ENCODE measurements around the gene FST.

DNA sequence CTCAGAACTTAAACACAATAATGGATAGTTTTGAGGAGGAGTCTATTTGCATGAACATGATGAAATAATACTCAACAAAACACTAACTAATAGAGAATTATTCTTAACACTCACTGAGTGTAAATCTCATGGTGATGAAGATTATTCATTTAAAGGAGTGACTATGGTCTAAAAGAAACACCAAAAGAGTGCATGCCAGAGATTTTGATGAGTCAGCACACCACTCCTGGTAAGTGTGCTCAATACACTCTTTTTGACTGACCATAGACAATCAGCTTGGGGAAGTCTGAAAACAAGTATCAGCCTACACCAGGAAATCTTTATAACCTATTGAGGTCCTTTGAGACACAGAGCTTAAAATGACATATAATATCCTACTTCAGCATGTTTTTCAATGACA lies 6.8 kb upstream of the FST start:
- no peak for TF ChIP-seq CTCF (IDR thresholded peaks at IDR 0.05)
- TF ChIP-seq POLR2A (IDR thresholded peaks at IDR 0.05), result no peak
